ENCODE measurements around the gene HMCN1.
A peak's percentile ranks its signal among the peaks of the same experiment; 100 is the strongest.

HMCN1 gene

GRCh38 chr1:185846672-185847444, 112.7 kb downstream of the HMCN1 start:
- Histone ChIP-seq H3K4me1 (ENCODE audit: insufficient read depth, poor library complexity, severe bottlenecking) (no peaks in the 10 kb centered on the region), H3K27ac (ENCODE audit: poor library complexity, severe bottlenecking) (no peak overlapping the region), H3K27me3 (ENCODE audit: insufficient read depth, poor library complexity, severe bottlenecking) (no peaks in the 10 kb centered on the region), H3K36me3 (ENCODE audit: low read depth) (no peaks in the 10 kb centered on the region), H3K9me3 (ENCODE audit: severe bottlenecking) (no peaks in the 10 kb centered on the region), H3K4me3 (ENCODE audit: severe bottlenecking) (no peak overlapping the region)
- no peak for TF ChIP-seq CTCF (IDR thresholded peaks at IDR 0.05; ENCODE audit: poor library complexity, severe bottlenecking)
- DNase-seq (ENCODE audit: low spot score) (no peak), ATAC-seq (ENCODE audit: low read depth) (no peak)

- Histone ChIP-seq H3K4me1 (ENCODE audit: insufficient read depth, poor library complexity, severe bottlenecking) (peaks cover 6% of the 10 kb centered on the region), H3K36me3 (ENCODE audit: low read depth) (no peaks in the 10 kb centered on the region), H3K4me3 (ENCODE audit: severe bottlenecking) (no peak overlapping the region), H3K27ac (ENCODE audit: poor library complexity, severe bottlenecking) (no peak overlapping the region), H3K27me3 (ENCODE audit: insufficient read depth, poor library complexity, severe bottlenecking) (no peaks in the 10 kb centered on the region), H3K9me3 (ENCODE audit: severe bottlenecking) (no peaks in the 10 kb centered on the region)
- DNase-seq (ENCODE audit: low spot score): no peak
- TF ChIP-seq CTCF (IDR thresholded peaks at IDR 0.05; ENCODE audit: poor library complexity, severe bottlenecking): no peak
- ATAC-seq (ENCODE audit: low read depth): no peak
Observed at GRCh38 chr1:185849014-185849413, 114.8 kb downstream of the HMCN1 start.

GRCh38 chr1:185850366-185850765, 116.2 kb downstream of the HMCN1 start:
- Histone ChIP-seq H3K27me3 (ENCODE audit: insufficient read depth, poor library complexity, severe bottlenecking) (no peaks in the 10 kb centered on the region), H3K36me3 (ENCODE audit: low read depth) (no peaks in the 10 kb centered on the region), H3K4me3 (ENCODE audit: severe bottlenecking) (no peak overlapping the region), H3K9me3 (ENCODE audit: severe bottlenecking) (no peaks in the 10 kb centered on the region), H3K27ac (ENCODE audit: poor library complexity, severe bottlenecking) (no peak overlapping the region), H3K4me1 (ENCODE audit: insufficient read depth, poor library complexity, severe bottlenecking) (peaks cover 6% of the 10 kb centered on the region)
- ATAC-seq (ENCODE audit: low read depth): peak; percentile 83; the same call in 2 of the 3 replicates
- no peak for DNase-seq (ENCODE audit: low spot score)
- TF ChIP-seq CTCF (IDR thresholded peaks at IDR 0.05; ENCODE audit: poor library complexity, severe bottlenecking): no peak

GRCh38 chr1:185853739-185854138, 119.5 kb downstream of the HMCN1 start:
- Histone ChIP-seq H3K27me3 (ENCODE audit: insufficient read depth, poor library complexity, severe bottlenecking) (no peaks in the 10 kb centered on the region), H3K36me3 (ENCODE audit: low read depth) (no peaks in the 10 kb centered on the region), H3K4me3 (ENCODE audit: severe bottlenecking) (no peak overlapping the region), H3K4me1 (ENCODE audit: insufficient read depth, poor library complexity, severe bottlenecking) (peaks cover 6% of the 10 kb centered on the region), H3K9me3 (ENCODE audit: severe bottlenecking) (no peaks in the 10 kb centered on the region), H3K27ac (ENCODE audit: poor library complexity, severe bottlenecking) (no peak overlapping the region)
- peak; percentile 73 for ATAC-seq (ENCODE audit: low read depth)
- no peak for TF ChIP-seq CTCF (IDR thresholded peaks at IDR 0.05; ENCODE audit: poor library complexity, severe bottlenecking)
- no peak for DNase-seq (ENCODE audit: low spot score)

- Histone ChIP-seq H3K4me3 (ENCODE audit: severe bottlenecking) (no peak overlapping the region), H3K27ac (ENCODE audit: poor library complexity, severe bottlenecking) (no peak overlapping the region)
Observed at GRCh38 chr1:185856482-185856881, 122.3 kb downstream of the HMCN1 start.

More at GRCh38 chr1:185856482-185856881, 122.3 kb downstream of the HMCN1 start:
- DNase-seq (ENCODE audit: low spot score) (no peak), ATAC-seq (ENCODE audit: low read depth) (no peak)
- Histone ChIP-seq H3K36me3 (ENCODE audit: low read depth) (no peaks in the 10 kb centered on the region), H3K9me3 (ENCODE audit: severe bottlenecking) (no peaks in the 10 kb centered on the region), H3K27me3 (ENCODE audit: insufficient read depth, poor library complexity, severe bottlenecking) (no peaks in the 10 kb centered on the region), H3K4me1 (ENCODE audit: insufficient read depth, poor library complexity, severe bottlenecking) (peaks cover 6% of the 10 kb centered on the region)
- TF ChIP-seq CTCF (IDR thresholded peaks at IDR 0.05; ENCODE audit: poor library complexity, severe bottlenecking): no peak

All from RWPE2 (cell line).